Endothelial cell of umbilical vein (primary cell): ENCODE results near the gene ZNF597. TPM values are rescaled to one million over a fixed set of nuclear protein-coding genes. Genes with fewer than 3 reads are reported as not detected.

Source experiments
- BruUV-seq: library from RNA; stranded (reverse); fragments of 400-500 nt; replicated peaks from 2 replicates; lab custom pipeline; 2021; lab: Mats Ljungman, UMichigan
- CTCF ChIA-PET: fragments of 300-600, 350-600 bp; sonication (Branson Sonifier 250); formaldehyde crosslinking; loops from one replicate; lab custom pipeline; 2021; ENCODE audit warnings: antibody characterized with exemption, inconsistent platforms; lab: Charles Lee
- POLR2A ChIA-PET: fragments of 300-600, 350-600 bp; sonication (Branson Sonifier 250); formaldehyde crosslinking; loops from one replicate; lab custom pipeline; 2021; ENCODE audit warnings: antibody characterized with exemption, inconsistent platforms; lab: Charles Lee
- DNase-seq: peaks from one replicate; pipeline ENCODE4 v3.0.0-alpha.2; 2011; ENCODE audit warnings: low read depth, low spot score
- FAIRE-seq: peaks from 2 replicates; lab custom pipeline; 2011; peaks lifted over from hg19 to GRCh38; lab: Jason Lieb, UNC
- H2AFZ ChIP-seq: 2 replicates; pipeline ENCODE4 v1.6.0; 2012; ENCODE audit warnings: low read depth, low read length, control low read depth, inconsistent platforms
- H3K27ac ChIP-seq: 2 replicates; pipeline ENCODE4 v1.5.1; 2011; ENCODE audit warnings: low read depth, mild to moderate bottlenecking, control low read depth, low read length, moderate library complexity; ENCODE audit not compliant: insufficient read depth
- H3K27me3 ChIP-seq, 2 experiments: 2 replicates each; pipeline versions ENCODE4 v1.6.0 to v1.6.1; 2011; ENCODE audit warnings: low read length in 2 of 2, mixed read lengths in 1 of 2; ENCODE audit not compliant: control insufficient read depth in 2 of 2, insufficient read depth in 2 of 2
- H3K36me3 ChIP-seq, 2 experiments: 2 replicates in 1 of 2; 3 replicates in 1 of 2; pipeline ENCODE4 v1.5.1; 2011; ENCODE audit warnings: low read length in 2 of 2, mild to moderate bottlenecking in 1 of 2, moderate library complexity in 1 of 2; ENCODE audit not compliant: control insufficient read depth in 2 of 2, insufficient read depth in 2 of 2; ENCODE audit errors: extremely low read depth in 1 of 2
- H3K4me1 ChIP-seq: 3 replicates; pipeline ENCODE4 v1.5.1; 2011; ENCODE audit warnings: mild to moderate bottlenecking, low read length; ENCODE audit not compliant: control insufficient read depth, insufficient read depth; ENCODE audit errors: extremely low read depth
- H3K4me2 ChIP-seq: 2 replicates; pipeline ENCODE4 v1.6.1; 2011; ENCODE audit warnings: low read length, control low read depth, mixed read lengths; ENCODE audit not compliant: insufficient read depth
- H3K4me3 ChIP-seq, 3 experiments: fragments of 200-600 bp in 1 of 3; sonication (generic), shearing (Covaris generic) in 1 of 3; replicated peaks in 1 of 3; 2 replicates each; pipeline ENCODE4 v1.5.1; 2011 to 2016; ENCODE audit warnings: control low read depth in 3 of 3, low read length in 3 of 3, mild to moderate bottlenecking in 2 of 3, inconsistent platforms in 1 of 3, low read depth in 1 of 3, moderate library complexity in 1 of 3; ENCODE audit not compliant: insufficient read depth in 1 of 3
- H3K79me2 ChIP-seq: 2 replicates; pipeline ENCODE4 v1.6.0; 2012; ENCODE audit warnings: low read length, inconsistent platforms; ENCODE audit not compliant: control insufficient read depth, insufficient read depth
- H3K9ac ChIP-seq: replicated peaks from 2 replicates; pipeline ENCODE3; 2011; ENCODE audit warnings: low read length, control low read depth; ENCODE audit not compliant: insufficient read depth; ENCODE audit errors: extremely low read depth
- H3K9me1 ChIP-seq: replicated peaks from 3 replicates; pipeline ENCODE4 v1.6.0; 2011; ENCODE audit warnings: mild to moderate bottlenecking, low read length; ENCODE audit not compliant: control insufficient read depth, insufficient read depth; ENCODE audit errors: extremely low read depth
- H3K9me3 ChIP-seq: replicated peaks from 2 replicates; pipeline ENCODE4 v1.5.1; 2012; ENCODE audit warnings: low read length, inconsistent platforms; ENCODE audit not compliant: control insufficient read depth, insufficient read depth
- H4K20me1 ChIP-seq: replicated peaks from 2 replicates; pipeline ENCODE3; 2011; ENCODE audit warnings: mild to moderate bottlenecking, low read length; ENCODE audit not compliant: control insufficient read depth, insufficient read depth; ENCODE audit errors: extremely low read depth
- EZH2 ChIP-seq: IDR thresholded peaks from 2 replicates; pipeline ENCODE4 v1.6.1; 2012; ENCODE audit warnings: borderline replicate concordance, low read depth, mild to moderate bottlenecking, moderate library complexity, low read length, inconsistent platforms; ENCODE audit not compliant: severe bottlenecking
- FOS ChIP-seq: IDR thresholded peaks from 2 replicates; pipeline ENCODE4 v1.6.1; 2011; ENCODE audit warnings: mild to moderate bottlenecking, low read length, moderate library complexity, borderline replicate concordance; ENCODE audit not compliant: insufficient read depth
- GATA2 ChIP-seq: IDR thresholded peaks from 2 replicates; pipeline ENCODE4 v1.7.0; 2011; ENCODE audit warnings: low read depth, mild to moderate bottlenecking, moderate library complexity, mixed read lengths, low read length; ENCODE audit not compliant: insufficient read length, insufficient read depth
- MYC ChIP-seq: IDR thresholded peaks from one replicate; pipeline ENCODE4 v1.6.1; 2011; ENCODE audit warnings: mild to moderate bottlenecking, low read depth, low read length
- POLR2A ChIP-seq: IDR thresholded peaks from 2 replicates; pipeline ENCODE4 v1.6.1; 2012; ENCODE audit warnings: low read depth, mild to moderate bottlenecking, control low read depth, low read length
- POLR2AphosphoS5 ChIP-seq: IDR thresholded peaks from 2 replicates; pipeline ENCODE4 v1.6.1; 2012; ENCODE audit warnings: low read depth, mild to moderate bottlenecking, control low read depth, low read length, moderate library complexity; ENCODE audit not compliant: insufficient read depth
- dilution Hi-C: fragments of 300-500 bp; cut with MboI; formaldehyde crosslinking; loops from one replicate; pipeline ENCODE4 v1.15.0; 2019; ENCODE audit warnings: low sequenced_read_pairs; ENCODE audit not compliant: extremely low pct_ligation_motif_present
- intact Hi-C: fragments of 100-400 bp; cut with micrococcal nuclease; formaldehyde crosslinking; loops from one replicate; pipeline ENCODE4 v1.10.0; 2022
- polyA plus RNA-seq, 4 experiments: library from polyadenylated mRNA; depleted of rRNA in 3 of 4; stranded (reverse) in 3 of 4; unstranded in 1 of 4; fragments of >200 nt; gene quantifications; 2 replicates each; pipeline versions ENCODE4 v1.2.1 to v1.2.3, GENCODE V29; 2011 to 2012; ENCODE audit warnings: missing spikeins in 1 of 4
- total RNA-seq: library from RNA; stranded (reverse); gene quantifications from 2 replicates; pipeline ENCODE4 v1.2.3, GENCODE V29; 2021
- TF ChIP-seq, protein P1 (sequence below), 2 donors: IDR thresholded peaks; 1 replicate in 1 of 2; 2 replicates in 1 of 2; pipeline ENCODE4 v1.5.1; 2011; ENCODE audit warnings: low read length in 2 of 2, mild to moderate bottlenecking in 2 of 2, moderate library complexity in 2 of 2, control low read depth in 1 of 2, inconsistent platforms in 1 of 2, low read depth in 1 of 2; ENCODE audit not compliant: insufficient read depth in 1 of 2; ENCODE audit errors: extremely low read depth in 1 of 2
- TF ChIP-seq, protein P2 (sequence below): IDR thresholded peaks from 2 replicates; pipeline ENCODE4 v1.6.1; 2011; ENCODE audit not compliant: insufficient read depth, insufficient read length

Gene ZNF597
- total and polyA plus RNA-seq, 2 donors (not counting 3 experiments of a cell fraction or from before 2014, with no cell fraction given): 0.75 to 1.4 TPM

GRCh38 chr16:3492356-3492755, 49.1 kb upstream of the ZNF597 start:
- Histone ChIP-seq H3K9me3 (no peaks in the 10 kb centered on the region), H3K79me2 (no peaks in the 10 kb centered on the region), H4K20me1 (no peaks in the 10 kb centered on the region), H3K4me1 (no peaks in the 10 kb centered on the region), H3K4me2 (no peak overlapping the region), H3K36me3 (no peaks in the 10 kb centered on the region), H3K9ac (no peak overlapping the region), H3K27ac (no peak overlapping the region), H3K9me1 (no peaks in the 10 kb centered on the region), H3K4me3 (no peak overlapping the region), H3K27me3 (no peaks in the 10 kb centered on the region), H2AFZ (no peak overlapping the region)
- dilution Hi-C loops: no loop called here
- TF ChIP-seq GATA2 (no peak), FOS (no peak), MYC (no peak), EZH2 (no peak), POLR2A (no peak), POLR2AphosphoS5 (no peak)
- TF ChIP-seq, protein P1, sequence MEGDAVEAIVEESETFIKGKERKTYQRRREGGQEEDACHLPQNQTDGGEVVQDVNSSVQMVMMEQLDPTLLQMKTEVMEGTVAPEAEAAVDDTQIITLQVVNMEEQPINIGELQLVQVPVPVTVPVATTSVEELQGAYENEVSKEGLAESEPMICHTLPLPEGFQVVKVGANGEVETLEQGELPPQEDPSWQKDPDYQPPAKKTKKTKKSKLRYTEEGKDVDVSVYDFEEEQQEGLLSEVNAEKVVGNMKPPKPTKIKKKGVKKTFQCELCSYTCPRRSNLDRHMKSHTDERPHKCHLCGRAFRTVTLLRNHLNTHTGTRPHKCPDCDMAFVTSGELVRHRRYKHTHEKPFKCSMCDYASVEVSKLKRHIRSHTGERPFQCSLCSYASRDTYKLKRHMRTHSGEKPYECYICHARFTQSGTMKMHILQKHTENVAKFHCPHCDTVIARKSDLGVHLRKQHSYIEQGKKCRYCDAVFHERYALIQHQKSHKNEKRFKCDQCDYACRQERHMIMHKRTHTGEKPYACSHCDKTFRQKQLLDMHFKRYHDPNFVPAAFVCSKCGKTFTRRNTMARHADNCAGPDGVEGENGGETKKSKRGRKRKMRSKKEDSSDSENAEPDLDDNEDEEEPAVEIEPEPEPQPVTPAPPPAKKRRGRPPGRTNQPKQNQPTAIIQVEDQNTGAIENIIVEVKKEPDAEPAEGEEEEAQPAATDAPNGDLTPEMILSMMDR (IDR thresholded peaks at IDR 0.05; ENCODE audit: extremely low read depth in 1 of 2, insufficient read depth in 1 of 2, low read depth in 1 of 2, low read length in 2 of 2): no peak
- TF ChIP-seq, protein P2, sequence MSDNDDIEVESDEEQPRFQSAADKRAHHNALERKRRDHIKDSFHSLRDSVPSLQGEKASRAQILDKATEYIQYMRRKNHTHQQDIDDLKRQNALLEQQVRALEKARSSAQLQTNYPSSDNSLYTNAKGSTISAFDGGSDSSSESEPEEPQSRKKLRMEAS: no peak
- no TSS peak for BruUV-seq
- FAIRE-seq: no peak
- intact Hi-C loops: no loop called here
- ChIA-PET CTCF (no interaction called here), POLR2A (no interaction called here)
- DNase-seq: no peak
